GM12892 (cell line): ENCODE data around the gene SPTBN1.

Experiments used
- DNase-seq: peaks from one replicate; pipeline ENCODE4 v3.0.0; 2011; ENCODE audit not compliant: insufficient read length
- FAIRE-seq: peaks from 2 replicates; lab custom pipeline; 2011; peaks lifted over from hg19 to GRCh38; lab: Jason Lieb, UNC
- POLR2A ChIP-seq: IDR thresholded peaks from 2 replicates; pipeline ENCODE4 v1.6.1; 2011; ENCODE audit warnings: low read depth, low read length, control low read depth
- POLR2AphosphoS5 ChIP-seq: IDR thresholded peaks from 2 replicates; pipeline ENCODE4 v1.6.1; 2011; ENCODE audit warnings: low read depth, low read length, control low read depth
- TAF1 ChIP-seq: IDR thresholded peaks from 2 replicates; pipeline ENCODE4 v1.6.1; 2011; ENCODE audit warnings: low read depth, mild to moderate bottlenecking, control low read depth, low read length, borderline replicate concordance

Gene SPTBN1

DNA sequence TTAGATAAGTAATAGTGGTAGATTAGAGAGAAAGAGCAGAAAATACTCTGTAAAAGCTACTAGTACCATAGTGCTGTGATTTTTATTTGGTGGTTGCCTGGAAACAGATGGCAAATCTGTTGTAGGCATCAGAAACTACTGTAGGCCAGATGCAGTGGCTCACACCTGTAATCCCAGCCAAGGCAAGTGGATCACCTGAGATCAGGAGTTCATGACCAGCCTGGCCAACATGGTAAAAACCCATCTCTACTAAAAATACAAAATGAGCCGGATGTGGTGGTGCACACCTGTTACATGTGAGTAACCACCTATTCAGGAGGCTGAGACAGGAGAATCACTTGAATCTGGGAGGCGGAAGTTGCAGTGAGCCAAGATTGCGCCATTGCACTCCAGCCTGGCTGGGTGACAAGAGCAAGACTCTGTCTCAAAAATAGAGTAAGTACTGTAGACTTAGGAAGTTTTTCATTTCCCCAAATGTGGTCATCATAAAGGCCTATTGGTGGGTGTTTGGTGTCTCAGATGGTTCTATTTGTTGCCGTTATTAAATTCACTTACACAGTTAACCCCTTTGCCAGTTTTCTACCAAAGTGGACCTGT is 79.6 kb downstream of the SPTBN1 start:
- no peak for TF ChIP-seq POLR2AphosphoS5
- TF ChIP-seq TAF1: no peak
- FAIRE-seq (no peak), DNase-seq (no peak)

DNA sequence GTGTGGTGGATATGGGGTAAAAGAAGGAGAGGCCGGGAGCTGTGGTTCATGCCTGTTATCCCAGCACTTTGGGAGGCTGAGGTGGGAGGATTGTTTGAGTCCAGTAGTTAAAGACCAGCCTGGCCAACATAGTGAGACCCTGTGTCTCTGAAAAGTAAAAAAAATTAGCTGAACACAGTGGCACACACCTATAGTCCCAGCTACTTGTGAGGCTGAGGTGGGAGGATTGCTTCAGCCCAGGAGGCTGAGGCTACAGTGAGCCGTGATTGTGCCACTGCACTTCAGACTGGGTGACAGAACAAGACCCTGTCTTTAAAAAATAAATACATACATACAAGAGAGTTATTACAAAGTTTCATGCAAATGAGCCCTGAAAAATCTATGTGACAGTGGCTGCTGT is 80.6 kb downstream of the SPTBN1 start:
- FAIRE-seq (no peak), DNase-seq (no peak)
- TF ChIP-seq TAF1 (no peak), POLR2AphosphoS5 (no peak), POLR2A (no peak)

GRCh38 chr2:54538537-54538936 is 82.4 kb downstream of the SPTBN1 start:
- TF ChIP-seq TAF1: no peak
- TF ChIP-seq POLR2AphosphoS5: no peak
- TF ChIP-seq POLR2A: no peak
- FAIRE-seq: no peak
- DNase-seq: no peak

DNA sequence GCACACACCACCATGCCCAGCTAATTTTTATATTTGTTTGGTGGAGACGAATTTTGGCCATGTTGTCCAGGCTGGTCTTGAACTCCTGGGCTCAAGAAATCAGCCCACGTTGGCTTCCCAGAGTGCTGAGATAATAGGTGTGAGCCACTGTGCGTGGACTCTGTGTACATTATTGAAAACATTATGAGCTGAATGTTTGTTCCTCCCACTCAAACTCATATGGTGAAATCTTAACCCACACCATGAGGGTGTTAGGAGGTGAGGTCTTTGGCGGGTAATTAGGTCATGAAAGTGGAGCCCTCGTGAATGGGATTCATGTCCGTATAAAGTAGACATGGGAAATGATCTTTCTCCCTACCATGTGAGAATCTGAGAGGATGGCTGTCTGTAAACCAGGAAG is 83.6 kb downstream of the SPTBN1 start:
- no peak for TF ChIP-seq POLR2A
- TF ChIP-seq TAF1: no peak
- TF ChIP-seq POLR2AphosphoS5: no peak
- DNase-seq (no peak), FAIRE-seq (no peak)

- TF ChIP-seq TAF1 (no peak), POLR2AphosphoS5 (no peak), POLR2A (no peak)
- DNase-seq (no peak), FAIRE-seq (no peak)
Observed at GRCh38 chr2:54540194-54540593, 84.1 kb downstream of the SPTBN1 start.

DNA sequence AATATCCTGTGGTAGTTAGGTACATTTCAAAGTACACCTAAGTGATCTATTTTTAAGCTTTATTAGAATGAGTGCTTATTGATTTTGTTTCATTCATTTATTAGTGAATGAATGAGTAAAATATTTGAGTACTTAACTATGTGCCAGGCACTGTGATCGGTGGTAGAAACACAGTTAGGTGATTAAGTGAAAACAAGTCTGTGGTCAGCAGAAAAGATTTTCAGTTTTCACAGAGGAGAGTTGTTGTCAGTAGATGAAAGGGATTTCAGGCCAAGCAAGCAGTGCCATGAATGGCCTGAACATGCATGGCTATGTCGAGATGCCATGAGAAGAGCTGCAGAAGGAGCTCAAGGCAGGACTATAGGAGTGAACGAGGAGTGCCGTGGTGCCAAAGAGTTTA is 85.9 kb downstream of the SPTBN1 start:
- no peak for FAIRE-seq
- DNase-seq: no peak
- TF ChIP-seq POLR2A (no peak), POLR2AphosphoS5 (no peak), TAF1 (no peak)

GRCh38 chr2:54543733-54544396 is 87.7 kb downstream of the SPTBN1 start:
- FAIRE-seq (no peak), DNase-seq (no peak)
- TF ChIP-seq POLR2AphosphoS5: no peak
- no peak for TF ChIP-seq POLR2A
- no peak for TF ChIP-seq TAF1

DNA sequence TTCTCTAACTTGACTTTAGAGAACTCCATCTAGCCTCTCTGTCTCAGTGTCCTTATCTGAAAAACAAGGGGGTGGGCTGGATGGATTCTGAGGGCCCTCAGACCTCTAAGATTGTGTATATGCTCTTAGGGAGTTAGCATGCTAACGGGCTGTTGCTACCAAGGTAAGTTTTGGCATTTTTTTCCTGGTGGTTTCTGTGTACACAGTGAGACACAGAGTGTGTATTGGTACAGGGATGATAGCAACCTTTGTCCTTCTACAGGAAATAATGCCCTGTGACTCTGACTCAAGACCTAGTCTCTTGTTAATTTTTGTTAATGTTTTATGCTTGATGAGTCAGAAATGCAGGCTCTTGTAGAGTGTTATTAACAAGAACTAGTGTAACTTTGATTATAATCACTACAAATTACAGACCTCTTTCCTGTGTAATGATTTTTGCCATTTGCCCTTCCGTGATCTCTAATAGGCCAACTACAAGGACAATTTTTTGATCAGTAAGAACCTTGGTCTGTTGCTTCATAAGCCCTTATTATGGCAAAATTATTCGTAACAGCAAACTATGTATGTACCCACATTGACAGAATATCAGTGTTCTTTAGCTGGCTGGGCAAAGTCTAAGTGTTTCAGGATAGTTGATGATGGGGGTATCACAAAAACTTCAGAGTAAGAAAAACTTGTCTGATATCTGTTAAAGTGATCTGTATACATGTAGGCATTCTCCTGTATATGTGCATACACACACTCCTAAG is 89.7 kb downstream of the SPTBN1 start:
- FAIRE-seq (no peak), DNase-seq (no peak)
- no peak for TF ChIP-seq POLR2AphosphoS5
- TF ChIP-seq POLR2A: no peak
- no peak for TF ChIP-seq TAF1

DNA sequence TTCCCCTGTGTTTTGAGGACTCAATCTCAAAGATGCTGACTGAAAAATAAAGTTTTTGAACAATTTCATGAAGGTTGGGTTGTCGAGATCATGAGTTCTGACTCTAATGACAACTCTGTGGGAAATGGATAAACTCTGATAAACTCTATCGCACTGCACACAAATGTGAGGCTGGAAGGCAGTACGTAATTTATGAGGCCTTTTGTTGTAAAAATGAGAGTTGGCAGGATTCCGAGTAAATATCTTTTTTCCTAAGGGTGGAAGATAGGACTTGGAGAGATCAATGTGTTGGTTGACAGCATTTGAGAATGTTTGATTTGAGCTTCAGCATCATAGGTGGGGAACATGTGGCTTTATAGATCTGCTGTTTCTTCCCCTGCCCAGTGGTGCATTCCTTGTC is 90.4 kb downstream of the SPTBN1 start:
- DNase-seq: no peak
- no peak for FAIRE-seq
- TF ChIP-seq POLR2AphosphoS5 (no peak), POLR2A (no peak), TAF1 (no peak)

GRCh38 chr2:54546923-54547720 is 91.0 kb downstream of the SPTBN1 start:
- FAIRE-seq: no peak
- DNase-seq: no peak
- TF ChIP-seq TAF1: no peak
- TF ChIP-seq POLR2A: no peak
- TF ChIP-seq POLR2AphosphoS5: no peak

DNA sequence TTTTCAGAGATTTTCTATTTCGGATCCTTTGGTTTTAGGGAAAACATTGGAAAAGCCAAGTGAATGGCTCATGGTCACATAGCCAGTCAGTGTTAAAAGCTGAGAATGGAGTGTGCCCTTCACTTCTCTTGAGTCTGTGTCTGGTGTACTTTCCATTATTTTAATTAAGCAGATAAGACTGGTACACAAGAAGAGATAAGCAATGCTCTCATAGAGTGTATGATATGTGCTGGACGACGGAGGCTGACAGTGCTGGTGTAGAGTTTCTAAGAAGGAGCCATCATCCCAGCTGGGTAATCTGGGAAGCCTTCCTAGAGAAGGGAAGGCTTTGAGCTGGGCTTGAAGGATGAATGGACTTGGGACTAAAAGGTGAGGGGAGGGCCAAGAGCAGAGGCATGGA is 93.3 kb downstream of the SPTBN1 start:
- TF ChIP-seq POLR2A (no peak), POLR2AphosphoS5 (no peak), TAF1 (no peak)
- no peak for FAIRE-seq
- no peak for DNase-seq
